ENCODE results near the gene IPO4.

The IPO4 gene

GRCh38 chr14:24192933-24193332 lies 4.3 kb upstream of the IPO4 start:
- DNase-seq: no peak

GRCh38 chr14:24190416-24190815 lies 1.8 kb upstream of the IPO4 start:
- DNase-seq: no peak

GRCh38 chr14:24189460-24189859 lies 844 bp upstream of the IPO4 start:
- DNase-seq: no peak

- DNase-seq: no peak
Measured at GRCh38 chr14:24189059-24189375, 401 bp upstream of the IPO4 start.

- no peak for DNase-seq
Measured at GRCh38 chr14:24187539-24187915, 1.1 kb downstream of the IPO4 start.

GRCh38 chr14:24186831-24187538 lies 1.6 kb downstream of the IPO4 start:
- no peak for DNase-seq

GRCh38 chr14:24185741-24186140 lies 2.9 kb downstream of the IPO4 start:
- DNase-seq: no peak

GRCh38 chr14:24185026-24185425 lies 3.6 kb downstream of the IPO4 start:
- no peak for DNase-seq

- no peak for DNase-seq
Measured at GRCh38 chr14:24184104-24184970, 4.3 kb downstream of the IPO4 start.

- DNase-seq: no peak
Measured at GRCh38 chr14:24183014-24183481, 5.6 kb downstream of the IPO4 start.

GRCh38 chr14:24182110-24182882 lies 6.3 kb downstream of the IPO4 start:
- no peak for DNase-seq

- DNase-seq: no peak
Measured at GRCh38 chr14:24181371-24182077, 7.1 kb downstream of the IPO4 start.

- DNase-seq: no peak
Measured at GRCh38 chr14:24179961-24180796, 8.4 kb downstream of the IPO4 start.

- DNase-seq: no peak
Measured at GRCh38 chr14:24179294-24179960, 9.2 kb downstream of the IPO4 start.

GRCh38 chr14:24178399-24179178 lies 10.0 kb downstream of the IPO4 start:
- DNase-seq: no peak

GRCh38 chr14:24177891-24178290 lies 10.7 kb downstream of the IPO4 start:
- DNase-seq: no peak

GRCh38 chr14:24177041-24177825 lies 11.4 kb downstream of the IPO4 start:
- DNase-seq: no peak

GRCh38 chr14:24176599-24176998 lies 12.0 kb downstream of the IPO4 start:
- DNase-seq: no peak

GRCh38 chr14:24172871-24173281 lies 15.7 kb downstream of the IPO4 start:
- DNase-seq: no peak
